Stimulated activated naive CD4-positive, alpha-beta T cell treated with Interleukin-2 at 50 U/mL for 16 hours (primary cell): Measurements from ENCODE around the gene D2HGDH.
"Not testable (repeated sequence)": the region's sequence is repeated elsewhere in the genome, so short reads cannot be mapped to it uniquely, and the experiment has no call there.

Source experiments
- DNase-seq: peaks from one replicate; lab custom pipeline; 2025; lab: John Stamatoyannopoulos, UW

D2HGDH gene

GRCh38 chr2:241724975-241725870, 9.2 kb upstream of the D2HGDH start:
- DNase-seq: no peak

DNA sequence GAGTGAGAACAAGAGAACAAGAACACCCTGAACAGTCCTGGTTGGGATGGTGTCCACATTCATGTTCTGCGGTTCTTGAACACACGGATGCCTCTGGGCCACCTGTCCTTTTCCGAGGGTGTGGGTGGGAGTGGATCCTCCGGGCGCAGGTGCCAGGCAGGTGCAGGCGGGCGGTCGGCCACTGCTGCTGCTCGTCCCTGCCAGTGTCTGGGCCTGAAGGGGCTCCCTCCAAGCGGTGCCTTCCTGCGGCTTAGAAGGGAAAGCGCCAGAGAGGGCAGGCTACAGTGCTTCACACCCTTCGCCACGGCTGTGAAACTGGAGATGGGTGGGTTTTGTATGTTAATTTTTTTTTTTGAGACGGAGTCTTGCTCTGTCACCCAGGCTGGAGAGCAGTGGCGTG, 8.0 kb upstream of the D2HGDH start:
- DNase-seq: no peak

DNA sequence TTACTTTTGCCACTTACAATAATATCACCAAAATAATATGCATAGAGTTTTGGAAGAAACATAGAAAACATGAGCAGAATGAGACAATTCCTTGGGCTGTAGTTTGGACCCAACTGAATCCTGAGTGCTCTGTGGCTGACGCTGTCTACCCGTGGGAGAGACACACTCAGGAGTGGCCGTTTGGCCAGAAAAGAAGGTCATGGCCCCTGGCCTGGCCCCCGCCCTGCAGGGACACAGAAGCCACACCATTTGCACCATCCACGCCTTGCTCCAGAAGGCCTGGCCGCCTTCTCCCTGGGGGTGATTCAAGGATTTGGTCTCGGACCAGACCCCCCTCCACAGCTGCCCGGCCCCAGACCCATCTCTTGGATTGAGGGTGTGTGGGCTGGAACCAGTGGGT, 6.4 kb upstream of the D2HGDH start:
- DNase-seq: no peak

GRCh38 chr2:241728627-241729026, 5.8 kb upstream of the D2HGDH start:
- DNase-seq: no peak

DNA sequence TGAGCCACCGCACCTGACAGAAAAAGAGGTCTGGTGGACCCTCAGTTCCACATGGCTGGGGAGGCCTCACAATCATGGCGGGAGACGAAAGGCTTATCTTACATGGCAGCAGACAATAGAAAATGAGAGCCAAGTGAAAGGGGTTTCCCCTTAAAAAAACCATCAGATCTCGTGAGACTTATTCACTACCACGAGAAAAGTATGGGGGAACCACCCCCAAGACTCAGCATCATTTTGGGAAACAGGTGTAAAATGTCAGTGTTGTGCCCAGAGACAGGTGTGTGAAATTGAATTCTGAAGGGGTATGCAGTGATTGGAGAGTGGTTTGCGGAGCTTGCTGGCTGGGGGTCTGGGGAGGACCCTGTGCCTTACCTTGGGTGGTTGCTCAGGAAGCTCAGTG, 4.6 kb upstream of the D2HGDH start:
- no peak for DNase-seq

- DNase-seq: peak; percentile 8
These were observed 3.6 kb upstream of the D2HGDH start for GRCh38 chr2:241730671-241731293.

DNA sequence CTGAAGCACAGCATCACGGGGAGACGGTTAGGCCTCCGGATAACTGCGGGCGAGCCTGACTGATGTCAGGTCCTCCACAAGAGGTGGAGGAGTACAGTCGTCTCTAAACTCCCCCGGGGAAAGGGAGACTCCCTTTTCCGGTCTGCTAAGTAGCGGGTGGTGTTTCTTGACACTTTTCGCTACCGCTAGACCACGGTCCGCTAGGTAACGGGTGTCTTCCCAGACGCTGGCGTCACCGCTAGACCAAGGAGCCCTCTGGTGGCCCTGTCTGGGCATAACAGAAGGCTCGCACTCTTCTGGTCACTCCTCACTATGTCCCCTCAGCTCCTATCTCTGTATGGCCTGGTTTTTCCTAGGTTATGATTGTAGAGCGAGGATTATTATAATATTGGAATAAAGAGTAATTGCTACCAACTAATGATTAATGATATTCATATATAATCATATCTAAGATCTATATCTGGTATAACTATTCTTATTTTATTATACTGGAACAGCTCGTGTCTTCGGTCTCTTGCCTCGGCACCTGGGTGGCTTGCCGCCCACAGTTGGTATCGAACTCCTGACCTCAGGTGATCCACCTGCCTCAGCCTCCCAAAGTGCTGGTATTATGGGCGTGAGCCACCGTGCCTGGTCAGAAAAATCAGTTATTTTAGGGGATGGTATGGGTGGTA, 1.8 kb upstream of the D2HGDH start:
- peak; percentile 43 for DNase-seq

GRCh38 chr2:241733391-241734207, 831 bp upstream of the D2HGDH start:
- no peak for DNase-seq

GRCh38 chr2:241734208-241734466, 293 bp upstream of the D2HGDH start:
- DNase-seq: no peak

GRCh38 chr2:241736111-241736510, 1.7 kb downstream of the D2HGDH start:
- no peak for DNase-seq

- DNase-seq: no peak
These were observed 3.7 kb downstream of the D2HGDH start for GRCh38 chr2:241738040-241738686.

DNA sequence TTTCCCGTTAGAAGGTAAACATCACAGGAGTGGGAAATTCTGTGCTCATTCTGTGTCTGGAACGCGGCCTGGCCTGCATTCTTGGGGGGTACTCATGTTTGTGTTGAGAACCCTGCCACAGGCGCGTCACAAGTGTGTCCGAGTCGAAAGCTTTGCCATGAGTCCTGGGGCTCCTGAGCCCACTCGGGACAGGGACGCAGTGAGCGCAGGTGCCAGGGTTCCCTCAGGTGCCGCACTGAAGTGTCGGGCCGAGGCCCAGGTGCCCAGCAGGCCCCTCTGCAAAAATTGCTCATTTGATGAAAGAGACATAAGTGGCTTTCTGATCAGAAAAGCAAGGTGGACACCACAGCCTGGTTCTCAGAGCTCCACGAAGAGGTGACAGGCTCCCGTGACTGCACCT, 4.7 kb downstream of the D2HGDH start:
- no peak for DNase-seq

DNA sequence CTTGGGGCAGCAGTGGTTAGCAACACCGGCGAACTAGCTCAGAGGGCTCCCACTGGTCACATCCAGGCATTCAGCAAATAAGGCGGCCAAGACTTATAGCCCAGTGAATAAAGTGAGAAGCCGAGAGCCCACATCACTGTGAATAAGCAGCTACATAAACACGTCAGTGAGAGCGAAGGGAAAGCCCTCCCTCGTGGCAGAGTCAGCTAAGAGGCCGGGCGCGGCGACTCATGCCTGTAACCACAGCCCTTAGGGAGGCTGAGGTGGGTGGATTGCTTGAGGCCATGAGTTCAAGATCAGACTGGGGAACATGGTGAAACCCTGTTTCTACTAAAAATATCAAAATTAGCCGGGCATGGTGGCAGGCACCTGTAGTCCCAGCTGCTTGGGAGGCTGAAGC, 5.2 kb downstream of the D2HGDH start:
- DNase-seq: peak; percentile 58

DNA sequence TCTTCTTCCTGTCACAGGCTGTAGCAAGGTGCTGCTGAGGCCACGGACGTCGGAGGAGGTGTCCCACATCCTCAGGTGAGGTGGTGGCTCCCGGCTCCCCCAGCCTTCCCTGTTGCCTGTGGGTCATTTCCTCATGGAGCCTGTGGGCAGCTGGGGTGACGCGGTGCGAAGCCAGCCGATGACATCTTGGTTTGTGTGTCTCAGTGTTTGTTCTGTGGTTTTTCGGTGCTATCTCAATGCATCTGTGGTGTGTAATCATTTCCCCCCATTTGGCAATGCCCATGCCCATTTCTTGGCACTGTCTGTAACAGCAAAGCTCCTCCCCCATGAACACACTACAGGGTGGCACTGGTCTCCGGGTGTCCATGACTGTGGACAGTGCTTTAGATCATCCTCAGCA, 6.6 kb downstream of the D2HGDH start:
- DNase-seq: peak; percentile 30

- DNase-seq: no peak
These were observed 8.0 kb downstream of the D2HGDH start for GRCh38 chr2:241742320-241742939.

DNA sequence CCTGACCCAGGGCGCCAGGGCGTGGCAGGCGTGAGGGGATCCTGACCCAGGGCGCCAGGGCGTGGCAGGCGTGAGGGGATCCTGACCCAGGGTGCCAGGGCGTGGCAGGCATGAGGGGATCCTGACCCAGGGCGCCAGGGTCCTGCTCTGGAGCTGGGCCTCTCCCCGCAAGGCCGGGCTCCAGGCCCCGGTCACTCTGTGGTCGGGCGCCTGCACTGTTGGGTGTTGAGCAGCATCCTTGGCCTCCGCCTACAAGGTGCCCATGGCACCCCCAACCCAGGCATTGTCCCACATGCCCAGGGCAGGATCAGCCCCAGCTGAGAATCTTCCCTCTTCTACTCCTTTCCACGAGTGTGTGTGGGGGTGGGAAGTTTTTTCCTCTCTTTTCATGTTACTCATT, 8.6 kb downstream of the D2HGDH start:
- not testable (repeated sequence) for DNase-seq

DNA sequence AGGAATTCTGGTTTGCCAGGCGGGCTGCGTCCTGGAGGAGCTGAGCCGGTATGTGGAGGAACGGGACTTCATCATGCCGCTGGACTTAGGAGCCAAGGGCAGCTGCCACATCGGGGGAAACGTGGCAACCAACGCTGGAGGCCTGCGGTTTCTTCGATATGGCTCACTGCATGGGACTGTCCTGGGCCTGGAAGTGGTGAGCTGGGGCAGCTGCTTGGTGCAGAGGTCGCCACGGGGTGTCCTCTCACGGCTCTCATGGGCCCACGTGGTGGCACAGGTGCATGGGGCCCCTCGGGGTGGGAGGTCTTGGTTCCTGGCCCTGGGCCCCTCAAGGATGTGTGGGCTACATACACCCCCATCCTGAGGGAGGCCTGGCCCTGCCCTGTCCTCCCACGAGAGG, 9.2 kb downstream of the D2HGDH start:
- no peak for DNase-seq

DNA sequence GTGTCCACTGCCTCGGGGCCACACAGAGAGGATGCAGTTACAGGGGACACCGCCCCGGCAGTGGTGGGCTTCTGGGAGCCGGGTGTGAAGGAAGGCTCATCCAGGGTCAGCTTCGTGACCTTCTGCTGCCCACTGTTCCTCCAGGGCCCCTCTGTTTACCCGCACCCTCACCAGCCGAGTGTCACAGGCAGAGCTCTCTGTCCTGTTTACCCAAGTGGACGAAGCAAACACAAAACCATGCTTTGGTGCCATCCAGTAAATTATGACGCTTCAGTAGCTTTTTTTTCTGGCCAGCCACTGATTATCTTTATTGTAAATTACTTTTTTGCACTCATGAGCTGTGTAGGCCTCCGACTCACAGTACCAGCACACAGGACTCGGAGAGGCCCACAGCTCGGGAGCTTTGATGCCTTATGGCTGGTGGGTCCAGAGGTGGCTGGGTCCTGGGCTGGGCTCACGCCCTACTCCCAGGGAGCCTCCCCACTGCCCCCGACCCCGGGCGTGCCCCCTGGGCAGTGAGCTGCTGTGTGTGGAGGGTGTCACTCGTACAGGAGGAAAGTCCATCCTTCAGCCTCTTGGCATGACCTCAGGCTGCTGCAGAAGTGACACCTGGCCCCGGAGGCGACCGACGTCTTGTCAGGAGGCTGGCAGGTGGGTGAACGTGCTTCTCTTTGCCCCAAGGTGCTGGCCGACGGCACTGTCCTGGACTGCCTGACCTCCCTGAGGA, 9.8 kb downstream of the D2HGDH start:
- DNase-seq: no peak

- DNase-seq: no peak
These were observed 10.8 kb downstream of the D2HGDH start for GRCh38 chr2:241745276-241745675.

DNA sequence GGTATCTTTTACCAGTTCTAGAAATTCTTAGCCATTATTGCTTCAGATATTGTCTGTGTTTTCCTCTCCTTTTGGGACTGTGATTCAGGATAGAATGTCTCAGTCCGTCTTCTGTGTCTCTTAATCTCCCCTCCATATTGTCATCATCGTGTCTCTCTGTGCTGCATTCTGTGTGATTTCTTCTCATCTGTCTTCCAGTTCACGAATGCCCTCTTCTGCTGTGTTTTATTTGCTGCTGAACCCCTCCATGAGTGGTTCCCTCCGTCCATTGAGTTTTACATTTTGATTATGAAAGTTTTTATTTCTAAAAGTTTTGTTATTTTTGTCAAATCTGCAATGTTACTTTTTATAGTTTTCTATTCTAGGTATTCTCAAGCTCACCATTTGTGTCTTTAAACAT, 11.7 kb downstream of the D2HGDH start:
- no peak for DNase-seq
